Panc1 (cell line): ENCODE measurements around the gene USP53. TPM values are rescaled to one million over a fixed set of nuclear protein-coding genes. Genes with fewer than 3 reads are reported as not detected.

ENCODE experiments used
- ATAC-seq: fragments of 200-7000 bp; cut with Tn5 transposase; 2 replicates; pipeline ENCODE4 v1.9.1; 2020; ENCODE audit warnings: mild to moderate bottlenecking, moderate library complexity
- BruUV-seq: library from RNA; stranded (reverse); fragments of 400-500 nt; replicated peaks from 2 replicates; lab custom pipeline; 2021; lab: Mats Ljungman, UMichigan
- CTCF ChIA-PET: fragments of 300-600 bp; sonication (Branson Sonifier 250); formaldehyde crosslinking; loops from one replicate; lab custom pipeline; 2022; ENCODE audit warnings: antibody characterized with exemption; lab: Charles Lee
- POLR2A ChIA-PET: fragments of 300-600 bp; sonication (Branson Sonifier 250); formaldehyde crosslinking; loops from one replicate; lab custom pipeline; 2022; ENCODE audit warnings: antibody characterized with exemption; lab: Charles Lee
- DNase-seq: peaks from one replicate; pipeline ENCODE4 v3.0.0-alpha.2; 2010; ENCODE audit warnings: low read depth, low spot score
- H3K27ac ChIP-seq: 2 replicates; pipeline ENCODE4 v1.5.1; 2011; ENCODE audit warnings: mild to moderate bottlenecking, low read length, inconsistent platforms
- H3K27me3 ChIP-seq: fragments of 200-500 bp; sonication (Bioruptor generic); 2 replicates; pipeline ENCODE4 v1.6.0; 2014; ENCODE audit warnings: low read length, inconsistent platforms; ENCODE audit not compliant: control insufficient read depth, insufficient read depth
- H3K36me3 ChIP-seq: fragments of 200-500 bp; sonication (Bioruptor generic); 2 replicates; pipeline ENCODE4 v1.5.1; 2014; ENCODE audit warnings: inconsistent platforms, mild to moderate bottlenecking, low read length, moderate library complexity; ENCODE audit not compliant: control insufficient read depth, insufficient read depth
- H3K4me1 ChIP-seq: 2 replicates; pipeline ENCODE4 v1.5.1; 2011; ENCODE audit warnings: inconsistent platforms, mild to moderate bottlenecking, low read length, moderate library complexity; ENCODE audit not compliant: control insufficient read depth, insufficient read depth
- H3K4me3 ChIP-seq, 2 experiments: 2 replicates each; pipeline ENCODE4 v1.5.1; 2011 to 2012; ENCODE audit warnings: low read depth in 2 of 2, low read length in 2 of 2, mild to moderate bottlenecking in 2 of 2, inconsistent platforms in 1 of 2, moderate library complexity in 1 of 2
- H3K9me3 ChIP-seq: fragments of 200-500 bp; sonication (Bioruptor generic); 2 replicates; pipeline ENCODE4 v1.5.1; 2014; ENCODE audit warnings: low read depth, mild to moderate bottlenecking, inconsistent platforms, low read length, moderate library complexity; ENCODE audit not compliant: control insufficient read depth, insufficient read depth
- CTCF ChIP-seq: fragments of 450-650 bp; IDR thresholded peaks from 2 replicates; pipeline ENCODE4 v1.5.1; 2017; ENCODE audit warnings: mild to moderate bottlenecking
- POLR2AphosphoS5 ChIP-seq: IDR thresholded peaks from 2 replicates; pipeline ENCODE4 v1.6.1; 2012; ENCODE audit warnings: mild to moderate bottlenecking, low read depth, low read length, moderate library complexity
- REST ChIP-seq, 2 experiments: IDR thresholded peaks; 2 replicates each; pipeline ENCODE4 v1.6.1; 2011 to 2012; ENCODE audit warnings: low read depth in 2 of 2, control low read depth in 1 of 2, low read length in 1 of 2, mild to moderate bottlenecking in 1 of 2, moderate library complexity in 1 of 2; ENCODE audit not compliant: insufficient read depth in 1 of 2
- SIN3A ChIP-seq: IDR thresholded peaks from 2 replicates; pipeline ENCODE4 v1.6.1; 2012; ENCODE audit warnings: low read depth, mild to moderate bottlenecking, low read length, moderate library complexity, borderline replicate concordance; ENCODE audit not compliant: insufficient read depth
- TCF7L2 ChIP-seq: IDR thresholded peaks from 2 replicates; pipeline ENCODE4 v1.6.1; 2011; ENCODE audit warnings: mild to moderate bottlenecking, low read depth, low read length, inconsistent platforms
- in situ Hi-C: cut with HindIII; loops from 2 replicates; pipeline ENCODE4 v1.10.0; 2016; ENCODE audit warnings: low sequenced_read_pairs, low pct_unique_long_range_greater_than_20kb
- intact Hi-C: fragments of 100-400 bp; cut with micrococcal nuclease; formaldehyde crosslinking; loops from one replicate; pipeline ENCODE4 v1.10.0; 2022; ENCODE audit not compliant: unreplicated experiment
- total RNA-seq: library from RNA; stranded (reverse); gene quantifications from one replicate; pipeline ENCODE4 v1.2.1, GENCODE V29; 2021; ENCODE audit not compliant: unreplicated experiment

The USP53 gene
- total RNA-seq, 1 experiment from 2014 or later = 5.3 TPM

- no peak for TF ChIP-seq CTCF
- no peak for TF ChIP-seq SIN3A
- TF ChIP-seq TCF7L2 = no peak
- TF ChIP-seq REST (IDR thresholded peaks at IDR 0.05; ENCODE audit: insufficient read depth in 1 of 2, low read depth in 2 of 2, low read length in 1 of 2) = no peak
- no peak for TF ChIP-seq POLR2AphosphoS5
- BruUV-seq = no TSS peak
- POLR2A ChIA-PET = no interaction called here
- H3K4me1 ChIP-seq = no peaks in the 10 kb centered on the region
- DNase-seq (no peak), ATAC-seq (no peak)
- peaks cover 2% of the 10 kb centered on the region for H3K27me3 ChIP-seq
- intact Hi-C loops = loop anchor here (10.0 kb wide), 1 partner anchor 307 kb away; the partner anchor contains the start of gene PDE5A
- H3K9me3 ChIP-seq = no peaks in the 10 kb centered on the region
- in situ Hi-C loops = no loop called here
- H3K36me3 ChIP-seq = no peaks in the 10 kb centered on the region
- no peak overlapping the region for H3K4me3 ChIP-seq
- CTCF ChIA-PET = no interaction called here
- no peak overlapping the region for H3K27ac ChIP-seq
Measured at GRCh38 chr4:119317990-119318389, 105.5 kb downstream of the USP53 start.

- POLR2A ChIA-PET = no interaction called here
- H3K4me3 ChIP-seq = no peak within 1 kb of the TSS
- ATAC-seq (no peak), DNase-seq (no peak)
- in situ Hi-C loops = no loop called here
- H3K36me3 ChIP-seq = no peaks in the 10 kb centered on the region
- H3K27me3 ChIP-seq = peaks cover 2% of the 10 kb centered on the region; the same call in 1 of the 2 replicates
- H3K9me3 ChIP-seq = no peaks in the 10 kb centered on the region
- H3K27ac ChIP-seq = no peak within 1 kb of the TSS
- no peak for TF ChIP-seq REST (IDR thresholded peaks at IDR 0.05; ENCODE audit: insufficient read depth in 1 of 2, low read depth in 2 of 2, low read length in 1 of 2)
- no peak for TF ChIP-seq POLR2AphosphoS5
- TF ChIP-seq SIN3A = no peak
- TF ChIP-seq TCF7L2 = no peak
- TF ChIP-seq CTCF = no peak
- BruUV-seq = no TSS peak
- CTCF ChIA-PET = no interaction called here
- H3K4me1 ChIP-seq = no peaks in the 10 kb centered on the region
- intact Hi-C loops = no loop called here
Measured at GRCh38 chr4:119321921-119322687, 109.6 kb downstream of the USP53 start, which contains the start of gene FABP2. TSS of gene FABP2 (minus strand) at chr4:119322138. CDS start at chr4:119322102, 36 bp downstream.
